A549 (cell line): Measurements from ENCODE around the gene CORO2B. TPM values are rescaled to one million over a fixed set of nuclear protein-coding genes. Genes with fewer than 3 reads are reported as not detected.

Experiments
- ATAC-seq, 2 experiments: fragments of 200-7000 bp in 1 of 2; fragments of >200 bp in 1 of 2; cut with Nextera tagmentation in 1 of 2; cut with Tn5 transposase in 1 of 2; 3 replicates each; pipeline versions ENCODE4 v1.8.0 to v1.9.1; 2018 to 2020; ENCODE audit warnings: mild to moderate bottlenecking in 1 of 2, moderate library complexity in 1 of 2
- CTCF ChIA-PET: fragments of 300-600 bp; sonication (Branson Sonifier 250); formaldehyde crosslinking; extraction: SDS; loops from one replicate; lab custom pipeline; 2021; ENCODE audit warnings: antibody characterized with exemption, inconsistent platforms; lab: Yijun Ruan, JAX
- POLR2A ChIA-PET: fragments of 350-600 bp; formaldehyde crosslinking; extraction: SDS; loops from one replicate; lab custom pipeline; 2021; ENCODE audit warnings: antibody characterized with exemption, inconsistent platforms; lab: Yijun Ruan, JAX
- DNase-seq, 2 experiments: peaks; one replicate each; pipeline versions ENCODE4 v3.0.0 to v3.0.0-alpha.2; 2011 to 2016; ENCODE audit warnings: low read depth in 1 of 2, low spot score in 1 of 2
- FAIRE-seq: peaks from 2 replicates; lab custom pipeline; 2011; peaks lifted over from hg19 to GRCh38; lab: Jason Lieb, UNC
- H3K27ac ChIP-seq, 2 experiments: fragments of >200 bp; sonication (Bioruptor Twin); formaldehyde crosslinking; 3 replicates each; pipeline ENCODE4 v1.5.1; 2016 to 2017
- H3K4me1 ChIP-seq: fragments of >200 bp; sonication (Bioruptor Twin); formaldehyde crosslinking; 3 replicates; pipeline ENCODE4 v1.6.1; 2016
- H3K4me2 ChIP-seq: fragments of >200 bp; sonication (Bioruptor Twin); formaldehyde crosslinking; 3 replicates; pipeline ENCODE4 v1.6.1; 2016
- H3K4me3 ChIP-seq: fragments of >200 bp; sonication (Bioruptor Twin); formaldehyde crosslinking; 3 replicates; pipeline ENCODE4 v1.5.1; 2016
- H3K9me3 ChIP-seq: fragments of >200 bp; sonication (Bioruptor Twin); formaldehyde crosslinking; 3 replicates; pipeline ENCODE4 v1.6.1; 2016
- BCL3 ChIP-seq: fragments of >200 bp; sonication (Bioruptor Twin); formaldehyde crosslinking; IDR thresholded peaks from 3 replicates; pipeline ENCODE4 v1.6.1; 2016
- BHLHE40 ChIP-seq: IDR thresholded peaks from 2 replicates; pipeline ENCODE4 v1.6.1; 2012; ENCODE audit warnings: low read depth, low read length, inconsistent platforms
- EHF ChIP-seq: fragments of 250-450 bp; sonication (Bioruptor Pico); IDR thresholded peaks from 2 replicates; pipeline ENCODE4 v1.5.0; 2020; ENCODE audit warnings: mild to moderate bottlenecking
- ELK1 ChIP-seq: fragments of 150-350 bp; IDR thresholded peaks from 2 replicates; pipeline ENCODE4 v1.6.1; 2014; ENCODE audit warnings: low read depth, mild to moderate bottlenecking, low read length
- EP300 ChIP-seq, 2 experiments: fragments of >200 bp; sonication (Bioruptor Twin); formaldehyde crosslinking; IDR thresholded peaks; 2 replicates in 1 of 2; 3 replicates in 1 of 2; pipeline ENCODE4 v1.6.1; 2016 to 2017
- FOSL2 ChIP-seq, 2 experiments: fragments of 450-650 bp in 1 of 2; fragments of >200 bp in 1 of 2; sonication (Bioruptor Twin) in 1 of 2; formaldehyde crosslinking; IDR thresholded peaks; 2 replicates each; pipeline versions ENCODE4 v1.5.0 to v1.6.1; 2016 to 2020; ENCODE audit warnings: mild to moderate bottlenecking in 1 of 2, moderate library complexity in 1 of 2
- HMGXB4 ChIP-seq: fragments of 250-450 bp; sonication (Bioruptor Pico); IDR thresholded peaks from 2 replicates; pipeline ENCODE4 v1.5.0; 2021; ENCODE audit warnings: mild to moderate bottlenecking, moderate library complexity, borderline replicate concordance
- JUN ChIP-seq, 2 experiments: fragments of >200 bp; sonication (Bioruptor Twin); formaldehyde crosslinking; IDR thresholded peaks; 2 replicates in 1 of 2; 3 replicates in 1 of 2; pipeline ENCODE4 v1.6.1; 2016 to 2017
- MAFK ChIP-seq: fragments of 450-650 bp; IDR thresholded peaks from 2 replicates; pipeline ENCODE4 v1.6.1; 2014; ENCODE audit not compliant: partially characterized antibody
- MYC ChIP-seq: IDR thresholded peaks from 2 replicates; pipeline ENCODE4 v1.6.1; 2012; ENCODE audit warnings: mild to moderate bottlenecking, inconsistent platforms, low read length, improper control_type of control experiment, borderline replicate concordance
- NR3C1 ChIP-seq: fragments of >200 bp; sonication (Bioruptor Twin); formaldehyde crosslinking; IDR thresholded peaks from 3 replicates; pipeline ENCODE4 v1.6.1; 2017
- POLR2A ChIP-seq: IDR thresholded peaks from 2 replicates; pipeline ENCODE4 v1.6.1; 2012; ENCODE audit warnings: mild to moderate bottlenecking, low read length
- RFX5 ChIP-seq: fragments of 450-650 bp; IDR thresholded peaks from 2 replicates; pipeline ENCODE4 v1.7.1; 2014; ENCODE audit warnings: antibody characterized with exemption, mild to moderate bottlenecking, moderate library complexity
- TFCP2L1 ChIP-seq: fragments of 250-450 bp; sonication (Bioruptor Pico); IDR thresholded peaks from 2 replicates; pipeline ENCODE4 v1.5.0; 2021; ENCODE audit warnings: mild to moderate bottlenecking
- USF2 ChIP-seq: fragments of 450-650 bp; IDR thresholded peaks from 2 replicates; pipeline ENCODE4 v1.6.1; 2014; ENCODE audit warnings: antibody characterized with exemption
- ZC3H11A ChIP-seq: fragments of 450-650 bp; IDR thresholded peaks from 2 replicates; pipeline ENCODE4 v1.6.1; 2014; ENCODE audit warnings: antibody characterized with exemption, mild to moderate bottlenecking
- ZFP36 ChIP-seq: fragments of 450-650 bp; IDR thresholded peaks from 2 replicates; pipeline ENCODE4 v1.6.1; 2014; ENCODE audit warnings: borderline replicate concordance; ENCODE audit not compliant: partially characterized antibody
- whole genome bisulfite sequencing: methylation state at CpG from one replicate; pipeline ENCODE4 v1.1.6; 2017; ENCODE audit errors: missing lambda C conversion rate; 5-methylcytosine and 5-hydroxymethylcytosine counted together
- polyA plus RNA-seq, 4 experiments: library from polyadenylated mRNA; depleted of rRNA in 3 of 4; stranded (reverse); fragments of >200 nt; fragmentation: RNase III in 1 of 4; extraction: RNeasy Plus Mini Kit Qiagen cat#74134 plus additional on column Dnase treatment in 1 of 4; gene quantifications; 2 replicates in 3 of 4; 3 replicates in 1 of 4; pipeline ENCODE4 v1.2.3, GENCODE V29; 2011 to 2017
- TF ChIP-seq, protein P1 (sequence below): fragments of >200 bp; sonication (Bioruptor Twin); formaldehyde crosslinking; IDR thresholded peaks from 3 replicates; pipeline ENCODE4 v1.5.1; 2016
- TF ChIP-seq, protein P2 (sequence below): IDR thresholded peaks from 2 replicates; pipeline ENCODE4 v1.6.1; 2012

Gene CORO2B
- polyA plus RNA-seq, 2 of the 4 experiments (the other 2 are of a cell fraction) = 2.0 to 2.3 TPM

- Histone ChIP-seq H3K4me3 (no peak overlapping the region), H3K4me1 (peaks cover 8% of the 10 kb centered on the region), H3K27ac (no peak overlapping the region), H3K9me3 (no peaks in the 10 kb centered on the region), H3K4me2 (peak overlapping the region; percentile 27; the same call in 1 of the 3 replicates)
- ATAC-seq (no peak), DNase-seq (no peak), FAIRE-seq (no peak)
- TF ChIP-seq EHF (CRISPR knock-in tag) (no peak), USF2 (no peak), HMGXB4 (CRISPR knock-in tag) (no peak), POLR2A (no peak), BCL3 (no peak), JUN (IDR thresholded peaks at IDR 0.05) (no peak), TFCP2L1 (no peak), MAFK (no peak), ELK1 (no peak), NR3C1 (no peak), MYC (no peak), RFX5 (no peak), ZC3H11A (no peak), ZFP36 (no peak)
- TF ChIP-seq, protein P1, sequence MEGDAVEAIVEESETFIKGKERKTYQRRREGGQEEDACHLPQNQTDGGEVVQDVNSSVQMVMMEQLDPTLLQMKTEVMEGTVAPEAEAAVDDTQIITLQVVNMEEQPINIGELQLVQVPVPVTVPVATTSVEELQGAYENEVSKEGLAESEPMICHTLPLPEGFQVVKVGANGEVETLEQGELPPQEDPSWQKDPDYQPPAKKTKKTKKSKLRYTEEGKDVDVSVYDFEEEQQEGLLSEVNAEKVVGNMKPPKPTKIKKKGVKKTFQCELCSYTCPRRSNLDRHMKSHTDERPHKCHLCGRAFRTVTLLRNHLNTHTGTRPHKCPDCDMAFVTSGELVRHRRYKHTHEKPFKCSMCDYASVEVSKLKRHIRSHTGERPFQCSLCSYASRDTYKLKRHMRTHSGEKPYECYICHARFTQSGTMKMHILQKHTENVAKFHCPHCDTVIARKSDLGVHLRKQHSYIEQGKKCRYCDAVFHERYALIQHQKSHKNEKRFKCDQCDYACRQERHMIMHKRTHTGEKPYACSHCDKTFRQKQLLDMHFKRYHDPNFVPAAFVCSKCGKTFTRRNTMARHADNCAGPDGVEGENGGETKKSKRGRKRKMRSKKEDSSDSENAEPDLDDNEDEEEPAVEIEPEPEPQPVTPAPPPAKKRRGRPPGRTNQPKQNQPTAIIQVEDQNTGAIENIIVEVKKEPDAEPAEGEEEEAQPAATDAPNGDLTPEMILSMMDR = no peak
- TF ChIP-seq, protein P2, sequence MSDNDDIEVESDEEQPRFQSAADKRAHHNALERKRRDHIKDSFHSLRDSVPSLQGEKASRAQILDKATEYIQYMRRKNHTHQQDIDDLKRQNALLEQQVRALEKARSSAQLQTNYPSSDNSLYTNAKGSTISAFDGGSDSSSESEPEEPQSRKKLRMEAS = no peak
- ChIA-PET CTCF (interaction anchor here (0.6 kb wide), 1 partner anchor 62 kb away, joined by 3 read pairs; no protein-coding TSS in a partner anchor), POLR2A (no interaction called here)
- 65% methylated on average over 4 of the region's 4 CpGs for WGBS
These were observed 189.0 kb downstream of the CORO2B start for GRCh38 chr15:68767833-68768232.

- Histone ChIP-seq H3K9me3 (no peaks in the 10 kb centered on the region), H3K27ac (no peak overlapping the region), H3K4me1 (peaks cover 8% of the 10 kb centered on the region), H3K4me2 (peak overlapping the region; percentile 27; the same call in 2 of the 3 replicates), H3K4me3 (no peak overlapping the region)
- FAIRE-seq (no peak), ATAC-seq (peak in 1 of 2 experiments; percentile 29; a peak in 2 of 6 replicates), DNase-seq (peak; percentile 38)
- POLR2A ChIA-PET = no interaction called here
- peak; percentile 33; the same call in 1 of the 2 replicates for TF ChIP-seq BHLHE40
- no peak for TF ChIP-seq FOSL2 (IDR thresholded peaks at IDR 0.05)
- peak; percentile 71 for TF ChIP-seq FOSL2 (CRISPR knock-in tag; IDR thresholded peaks at IDR 0.05)
- no peak for TF ChIP-seq EP300 (IDR thresholded peaks at IDR 0.05)
- WGBS = 3% methylated on average over 2 of the region's 2 CpGs
- CTCF ChIA-PET = interaction anchor here (0.6 to 1.1 kb wide), 4 partner anchors 30 to 108 kb away, joined by 3 read pairs; no protein-coding TSS in a partner anchor
These were observed 189.5 kb downstream of the CORO2B start for GRCh38 chr15:68768321-68768720.
